Astrocyte (in vitro differentiated cells and primary cell): ENCODE measurements around the gene RTN4. TPM values are rescaled to one million over a fixed set of nuclear protein-coding genes. Genes with fewer than 3 reads are reported as not detected.
A peak's percentile ranks its signal among the peaks of the same experiment; 100 is the strongest.

Experiments
- DNase-seq: peaks from one replicate; pipeline ENCODE4 v3.0.0-alpha.2; 2010; ENCODE audit warnings: low read depth
- FAIRE-seq: peaks from 2 replicates; lab custom pipeline; 2011; peaks lifted over from hg19 to GRCh38; lab: Jason Lieb, UNC
- H2AFZ ChIP-seq: 2 replicates; pipeline ENCODE4 v1.6.0; 2012; ENCODE audit warnings: low read depth, low read length, inconsistent platforms
- H3K27ac ChIP-seq: 2 replicates; pipeline ENCODE4 v1.5.1; 2011; ENCODE audit warnings: low read depth, low read length, inconsistent platforms
- H3K27me3 ChIP-seq: 2 replicates; pipeline ENCODE4 v1.6.0; 2011; ENCODE audit warnings: low read length, inconsistent platforms; ENCODE audit not compliant: insufficient read depth
- H3K36me3 ChIP-seq: 2 replicates; pipeline ENCODE4 v1.5.1; 2011; ENCODE audit warnings: low read length, inconsistent platforms; ENCODE audit not compliant: insufficient read depth
- H3K4me1 ChIP-seq: 2 replicates; pipeline ENCODE4 v1.5.1; 2011; ENCODE audit warnings: low read length, inconsistent platforms; ENCODE audit not compliant: insufficient read depth
- H3K4me2 ChIP-seq: 2 replicates; pipeline ENCODE4 v1.6.0; 2012; ENCODE audit warnings: low read length, inconsistent platforms
- H3K4me3 ChIP-seq: 2 replicates; pipeline ENCODE4 v1.5.1; 2011; ENCODE audit warnings: low read depth, mild to moderate bottlenecking, low read length, inconsistent platforms; ENCODE audit not compliant: insufficient read depth
- H3K79me2 ChIP-seq: 2 replicates; pipeline ENCODE4 v1.6.0; 2012; ENCODE audit warnings: mild to moderate bottlenecking, low read length, inconsistent platforms; ENCODE audit not compliant: insufficient read depth
- H3K9ac ChIP-seq: 2 replicates; pipeline ENCODE4 v1.6.0; 2012; ENCODE audit warnings: mild to moderate bottlenecking, low read length, inconsistent platforms
- H3K9me3 ChIP-seq: 2 replicates; pipeline ENCODE4 v1.5.1; 2012; ENCODE audit warnings: low read depth, mild to moderate bottlenecking, low read length, inconsistent platforms; ENCODE audit not compliant: insufficient read depth
- H4K20me1 ChIP-seq: 2 replicates; pipeline ENCODE4 v1.6.0; 2012; ENCODE audit warnings: low read length, inconsistent platforms; ENCODE audit not compliant: insufficient read depth
- H3K27ac Mint-ChIP-seq: one replicate; pipeline ENCODE4 v1.8.0; 2021; ENCODE audit warnings: mild to moderate bottlenecking, mixed read lengths; ENCODE audit not compliant: unreplicated experiment
- H3K27me3 Mint-ChIP-seq: one replicate; pipeline ENCODE4 v1.8.0; 2021; ENCODE audit warnings: low read depth, mixed read lengths; ENCODE audit not compliant: unreplicated experiment
- H3K36me3 Mint-ChIP-seq: one replicate; pipeline ENCODE4 v1.8.0; 2021; ENCODE audit warnings: low read depth, mixed read lengths; ENCODE audit not compliant: unreplicated experiment
- H3K4me1 Mint-ChIP-seq: one replicate; pipeline ENCODE4 v1.8.0; 2021; ENCODE audit warnings: low read depth, mixed read lengths; ENCODE audit not compliant: unreplicated experiment
- H3K4me3 Mint-ChIP-seq: one replicate; pipeline ENCODE4 v1.8.0; 2021; ENCODE audit warnings: mild to moderate bottlenecking, moderate library complexity, mixed read lengths; ENCODE audit not compliant: unreplicated experiment
- H3K9me3 Mint-ChIP-seq: one replicate; pipeline ENCODE4 v1.8.0; 2021; ENCODE audit warnings: mild to moderate bottlenecking, mixed read lengths; ENCODE audit not compliant: unreplicated experiment
- CTCF ChIP-seq: IDR thresholded peaks from 2 replicates; pipeline ENCODE4 v1.5.1; 2011; ENCODE audit warnings: low read depth, mild to moderate bottlenecking, inconsistent platforms, low read length, moderate library complexity; ENCODE audit not compliant: insufficient read depth
- EZH2 ChIP-seq: IDR thresholded peaks from 2 replicates; pipeline ENCODE4 v1.6.1; 2012; ENCODE audit warnings: mild to moderate bottlenecking, low read length, inconsistent platforms; ENCODE audit not compliant: insufficient read depth
- total RNA-seq: library from RNA; stranded (reverse); gene quantifications from 2 replicates; pipeline ENCODE4 v1.2.1, GENCODE V29; 2021

The RTN4 gene
- total RNA-seq, 1 donor from 2014 or later: 541 TPM

GRCh38 chr2:54947136-54947535, 103.1 kb downstream of the RTN4 start:
- H3K9me3 ChIP-seq: no peaks in the 10 kb centered on the region
- no peak for FAIRE-seq
- no peaks in the 10 kb centered on the region for H3K27me3 ChIP-seq
- Mint-ChIP-seq H3K4me3 (no peak overlapping the region), H3K9me3 (no peaks in the 10 kb centered on the region), H3K27me3 (peaks cover 8% of the 10 kb centered on the region), H3K27ac (no peak overlapping the region), H3K36me3 (no peaks in the 10 kb centered on the region), H3K4me1 (no peaks in the 10 kb centered on the region)
- H3K36me3 ChIP-seq: no peaks in the 10 kb centered on the region
- no peak overlapping the region for H3K4me3 ChIP-seq
- DNase-seq: no peak
- peak overlapping the region; percentile 52 for H3K4me2 ChIP-seq
- H3K79me2 ChIP-seq: no peaks in the 10 kb centered on the region
- TF ChIP-seq EZH2 (no peak), CTCF (no peak)
- H3K27ac ChIP-seq: no peak overlapping the region
- H4K20me1 ChIP-seq: no peaks in the 10 kb centered on the region
- H3K4me1 ChIP-seq: no peaks in the 10 kb centered on the region
- no peak overlapping the region for H2AFZ ChIP-seq
- peak overlapping the region; percentile 9 for H3K9ac ChIP-seq

- Mint-ChIP-seq H3K27me3 (peaks cover 8% of the 10 kb centered on the region), H3K4me3 (no peak overlapping the region), H3K4me1 (no peaks in the 10 kb centered on the region), H3K36me3 (no peaks in the 10 kb centered on the region), H3K27ac (no peak overlapping the region), H3K9me3 (no peaks in the 10 kb centered on the region)
- Histone ChIP-seq H3K9ac (no peak overlapping the region), H3K9me3 (no peaks in the 10 kb centered on the region), H3K4me3 (no peak overlapping the region), H3K27me3 (peaks cover under 1% of the 10 kb centered on the region), H3K27ac (no peak overlapping the region), H2AFZ (no peak overlapping the region), H3K4me2 (no peak overlapping the region), H3K36me3 (no peaks in the 10 kb centered on the region), H3K79me2 (no peaks in the 10 kb centered on the region), H3K4me1 (no peaks in the 10 kb centered on the region), H4K20me1 (no peaks in the 10 kb centered on the region)
- DNase-seq (no peak), FAIRE-seq (no peak)
- no peak for TF ChIP-seq EZH2
- TF ChIP-seq CTCF: no peak
These were observed 103.9 kb downstream of the RTN4 start for GRCh38 chr2:54946220-54946805.
